RCC 7860 (cell line): ENCODE data around the gene TCAP.

Experiments used
- DNase-seq: peaks from one replicate; pipeline ENCODE4 v3.0.0-alpha.2; 2015; ENCODE audit warnings: low spot score
- FAIRE-seq: peaks from 2 replicates; lab custom pipeline; 2012; peaks lifted over from hg19 to GRCh38; lab: Jason Lieb, UNC

Gene TCAP, protein sequence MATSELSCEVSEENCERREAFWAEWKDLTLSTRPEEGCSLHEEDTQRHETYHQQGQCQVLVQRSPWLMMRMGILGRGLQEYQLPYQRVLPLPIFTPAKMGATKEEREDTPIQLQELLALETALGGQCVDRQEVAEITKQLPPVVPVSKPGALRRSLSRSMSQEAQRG

DNA sequence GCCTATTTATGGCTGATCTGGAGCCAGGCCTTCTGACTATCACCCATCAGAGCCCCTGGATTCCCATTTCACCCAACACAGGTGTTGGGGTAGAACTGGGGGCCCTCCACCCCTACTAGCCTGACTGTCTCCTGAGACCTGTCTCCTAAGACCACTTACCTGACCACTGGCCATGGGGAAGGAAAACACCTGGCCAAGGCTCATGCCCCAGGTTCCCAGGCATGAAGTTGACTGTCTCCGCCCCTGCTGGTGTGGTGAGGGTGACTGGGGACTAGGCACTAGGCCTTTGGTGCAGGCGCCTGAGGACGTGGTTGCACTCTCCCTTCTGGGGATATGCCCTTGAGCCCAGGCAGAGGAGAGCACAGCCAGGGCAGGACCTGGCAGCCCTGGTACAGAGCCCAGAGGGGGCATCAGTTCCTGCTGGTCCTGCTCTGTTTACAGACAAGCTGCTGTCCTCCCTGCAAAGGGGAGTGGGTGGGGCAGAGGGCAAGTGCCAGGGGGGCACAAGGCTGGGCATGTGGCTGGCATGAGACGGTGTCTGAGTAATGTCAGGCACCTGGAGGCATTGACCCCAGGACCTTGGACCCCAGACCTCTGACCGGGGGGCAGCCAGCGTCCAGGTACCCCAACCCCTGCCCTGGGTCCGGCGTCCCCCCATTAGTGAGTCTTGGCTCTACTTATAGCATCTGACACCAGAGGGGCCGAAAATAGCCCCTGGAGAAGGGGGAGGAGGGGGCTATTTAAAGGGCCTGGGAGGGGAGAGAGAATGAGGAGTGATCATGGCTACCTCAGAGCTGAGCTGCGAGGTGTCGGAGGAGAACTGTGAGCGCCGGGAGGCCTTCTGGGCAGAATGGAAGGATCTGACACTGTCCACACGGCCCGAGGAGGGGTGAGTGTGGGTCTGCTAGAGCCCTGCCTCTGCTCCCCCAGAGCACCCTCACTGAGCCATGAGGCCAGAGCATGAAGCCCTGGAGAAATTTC is at the start of gene TCAP:
Gene TCAP (plus strand): TSS at position 769 of the 981 bp plus-strand sequence. CDS start 11 bp downstream, at position 780.
- DNase-seq = no peak
- FAIRE-seq = no peak

DNA sequence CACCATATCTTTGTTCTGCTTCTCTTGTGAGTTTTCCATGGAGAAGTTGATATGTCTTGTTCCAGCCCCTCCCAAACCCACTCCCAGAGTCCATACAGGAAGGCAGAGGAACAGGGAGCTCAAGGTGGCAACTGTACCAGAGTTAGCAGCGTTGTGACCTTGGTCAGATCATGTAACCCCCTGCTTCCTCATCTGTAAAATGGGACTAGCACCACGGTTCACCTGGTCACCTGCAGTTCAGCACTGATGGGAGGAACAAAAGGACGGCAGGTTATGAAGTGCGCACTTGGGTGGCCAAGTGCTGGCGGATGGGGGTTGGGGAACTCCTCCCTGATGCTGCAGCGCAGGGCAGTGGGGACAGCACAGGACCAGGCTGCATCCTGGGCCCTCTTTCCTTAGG is 49.7 kb upstream of the TCAP start:
- DNase-seq (no peak), FAIRE-seq (no peak)

DNA sequence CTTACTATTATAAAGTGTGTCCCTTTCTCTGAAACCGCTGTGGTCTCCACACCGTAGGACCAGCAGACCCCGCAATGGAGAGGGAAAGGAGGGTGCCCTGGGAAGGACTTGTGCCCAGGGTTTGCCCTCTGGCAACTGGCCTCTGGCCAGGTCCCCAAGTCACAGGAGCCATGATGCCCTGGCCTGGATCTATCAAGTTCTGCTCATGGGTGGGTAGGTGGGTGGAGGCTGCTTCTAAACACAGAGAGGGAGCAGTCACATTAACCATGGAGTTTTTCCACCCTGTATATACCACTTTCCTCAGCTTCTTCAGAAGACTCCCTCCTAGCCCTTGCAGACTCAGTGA is 48.1 kb upstream of the TCAP start:
- FAIRE-seq = no peak
- no peak for DNase-seq

DNA sequence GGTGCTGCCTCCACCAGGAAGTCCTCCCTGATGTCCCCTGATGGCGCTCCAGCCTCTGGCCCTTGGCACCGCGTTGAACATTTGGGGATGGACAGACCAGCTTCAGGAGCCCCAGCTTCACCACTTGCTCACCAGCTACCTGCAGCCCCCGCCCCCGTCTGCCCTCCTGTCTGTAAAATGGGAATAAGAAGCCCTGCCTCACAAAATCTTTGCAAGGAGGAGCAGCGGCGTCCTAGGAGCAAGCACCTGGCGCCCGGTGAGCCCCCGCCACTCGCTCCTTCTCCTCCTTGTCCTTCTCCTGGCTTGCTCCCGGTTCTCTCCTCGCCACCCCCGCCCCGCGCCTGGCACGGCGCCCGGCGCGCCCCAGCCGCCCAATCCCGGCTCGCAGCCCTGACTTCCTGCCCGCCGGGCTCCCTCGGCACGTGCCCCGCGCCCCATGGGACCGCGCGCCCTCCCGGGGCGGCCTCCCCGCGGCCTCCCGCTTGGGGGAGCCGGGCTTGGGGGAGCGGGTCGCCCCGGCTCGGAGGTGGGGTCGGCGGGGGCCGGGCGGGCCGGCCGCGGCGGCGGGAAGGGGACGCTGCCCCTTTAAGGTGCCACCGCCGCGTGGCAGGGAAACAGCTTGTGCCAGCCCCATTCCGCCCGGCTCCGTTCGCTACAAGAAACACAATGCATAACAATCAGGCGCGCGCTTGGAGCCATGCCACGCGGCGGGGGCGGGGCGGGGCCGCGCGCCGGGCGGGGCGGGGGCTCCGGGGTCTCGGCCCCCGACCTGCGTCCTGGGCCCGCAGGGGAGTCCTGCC is 47.5 kb upstream of the TCAP start:
- FAIRE-seq (no peak), DNase-seq (peak; percentile 51)

DNA sequence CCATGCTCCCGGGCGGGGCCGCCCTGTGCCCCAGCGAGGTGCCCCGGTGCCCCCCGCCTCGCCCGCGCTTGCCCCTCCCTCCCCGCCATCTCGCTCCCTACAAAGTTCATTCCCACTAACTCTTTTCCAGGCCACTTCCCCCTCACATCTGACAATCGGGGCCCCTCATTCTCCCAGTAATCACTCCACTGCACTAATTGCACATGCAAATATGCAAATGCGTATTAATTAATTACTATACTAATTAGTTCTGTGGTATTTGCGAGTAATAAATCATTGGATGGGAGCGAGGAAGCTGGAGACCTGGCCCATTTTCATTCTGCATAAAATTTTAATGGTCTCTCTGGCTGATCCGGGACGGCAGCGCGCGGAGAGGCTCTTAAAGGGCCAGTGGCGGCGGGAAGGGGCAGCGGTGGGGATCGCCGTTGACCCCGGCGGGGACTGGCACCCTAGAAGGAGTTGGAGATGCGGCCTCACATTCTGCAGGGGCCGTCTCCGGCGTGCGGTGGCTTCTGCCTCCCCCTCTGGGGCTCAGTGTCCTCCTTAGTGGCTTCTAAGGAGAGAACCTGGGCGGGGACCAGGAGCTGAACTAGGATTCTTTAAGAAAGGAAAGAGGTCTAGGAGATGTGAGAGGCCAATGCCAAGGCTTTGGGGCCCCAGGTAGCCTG is 46.8 kb upstream of the TCAP start:
- no peak for DNase-seq
- no peak for FAIRE-seq

DNA sequence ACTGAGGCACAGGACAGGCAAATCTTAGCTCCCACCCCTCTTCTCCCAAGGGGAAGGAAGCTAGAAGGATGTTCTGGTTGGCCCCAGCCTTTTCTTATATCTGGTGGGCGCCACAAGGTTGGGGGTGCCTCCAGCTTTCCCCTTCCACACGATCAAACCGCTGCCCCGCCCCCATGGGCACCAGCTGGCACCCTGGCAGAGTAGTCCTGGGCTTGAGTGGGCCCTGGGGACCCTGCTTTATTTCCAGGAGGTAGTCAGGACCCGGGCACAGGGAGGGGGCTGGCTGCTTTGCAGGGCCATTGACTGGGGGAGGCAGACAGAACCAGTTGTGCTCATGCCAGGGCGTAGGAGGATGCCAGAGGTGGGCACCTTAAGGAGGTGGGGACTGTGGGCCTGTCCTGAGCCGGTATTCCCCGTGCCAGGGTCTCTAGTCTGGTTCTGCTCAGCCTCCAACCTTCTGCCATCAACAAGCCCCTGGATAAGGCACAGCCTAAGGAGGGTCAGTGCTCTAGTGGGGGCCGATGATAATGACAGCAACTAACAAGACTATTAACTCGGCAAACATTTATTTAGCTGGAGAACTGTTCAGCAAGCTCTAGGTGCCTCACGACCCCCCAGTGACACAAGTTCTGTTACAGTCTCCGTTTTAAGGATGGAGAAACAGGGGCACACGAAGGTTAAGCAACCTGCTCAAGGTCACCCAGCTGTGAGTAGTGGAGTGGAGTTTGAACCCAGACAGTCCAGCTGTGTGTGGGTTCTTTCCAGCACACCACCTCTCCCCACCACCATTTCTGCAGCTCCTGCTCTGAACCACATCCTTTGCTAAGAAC is 46.0 kb upstream of the TCAP start:
- DNase-seq = no peak
- no peak for FAIRE-seq

DNA sequence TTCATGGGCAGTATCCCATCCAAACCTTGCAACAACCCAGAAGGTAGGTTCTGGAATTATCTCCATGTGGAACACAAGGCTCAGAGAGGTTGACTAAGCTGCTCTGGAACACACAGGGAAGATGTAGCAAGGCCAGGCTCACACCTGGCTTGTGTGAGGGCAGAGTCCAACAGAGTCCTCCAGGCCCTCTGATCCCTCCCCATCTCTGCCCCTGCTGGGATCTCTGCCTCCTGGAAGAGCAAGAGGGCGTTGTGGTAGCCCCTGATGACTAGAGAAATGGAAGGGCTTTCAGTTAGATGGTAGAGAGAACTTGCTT is 45.4 kb upstream of the TCAP start:
- DNase-seq = no peak
- no peak for FAIRE-seq

DNA sequence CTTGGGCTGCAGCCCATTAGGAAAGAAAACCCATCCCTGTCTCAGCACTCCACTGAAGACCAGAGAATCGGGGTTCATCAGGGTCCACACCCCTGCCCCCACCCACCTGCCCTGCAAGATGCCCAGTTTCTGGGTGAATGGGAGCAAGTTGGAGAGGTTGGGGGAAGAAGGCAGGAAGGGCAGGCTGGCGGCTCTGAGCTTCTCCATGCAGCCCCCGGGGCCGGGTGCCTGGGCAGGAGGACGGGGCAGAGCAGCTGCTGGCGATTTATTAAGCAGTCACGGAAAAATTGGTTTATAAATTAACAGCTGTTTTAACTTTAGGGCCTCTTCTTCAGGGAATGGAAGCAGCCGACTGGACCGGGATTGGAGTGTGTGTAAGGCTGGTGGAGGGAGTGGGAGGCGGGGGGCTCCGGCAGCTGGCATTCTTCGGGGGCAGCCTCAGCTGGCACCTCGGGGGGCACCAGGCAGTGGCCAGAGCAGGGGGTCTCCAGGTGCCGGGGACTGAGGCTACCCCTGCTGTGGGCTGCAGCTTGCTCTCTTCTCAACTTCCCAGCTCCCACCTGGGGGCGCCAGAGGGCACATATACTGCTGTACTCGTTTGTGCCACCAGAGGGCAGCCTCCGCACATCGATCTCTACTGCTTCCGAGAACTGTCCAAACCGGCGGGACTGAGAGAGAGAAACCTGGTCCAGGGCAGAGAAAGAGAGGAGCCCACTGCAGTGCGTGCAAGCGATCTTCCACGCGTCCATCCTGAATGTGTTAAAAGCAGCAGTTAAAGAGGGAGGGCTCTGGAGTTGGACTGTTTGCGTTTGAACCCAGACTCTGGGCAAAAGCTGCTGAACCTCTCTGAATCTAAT is 43.4 kb upstream of the TCAP start:
- DNase-seq (peak; percentile 70), FAIRE-seq (peak; percentile 14)

DNA sequence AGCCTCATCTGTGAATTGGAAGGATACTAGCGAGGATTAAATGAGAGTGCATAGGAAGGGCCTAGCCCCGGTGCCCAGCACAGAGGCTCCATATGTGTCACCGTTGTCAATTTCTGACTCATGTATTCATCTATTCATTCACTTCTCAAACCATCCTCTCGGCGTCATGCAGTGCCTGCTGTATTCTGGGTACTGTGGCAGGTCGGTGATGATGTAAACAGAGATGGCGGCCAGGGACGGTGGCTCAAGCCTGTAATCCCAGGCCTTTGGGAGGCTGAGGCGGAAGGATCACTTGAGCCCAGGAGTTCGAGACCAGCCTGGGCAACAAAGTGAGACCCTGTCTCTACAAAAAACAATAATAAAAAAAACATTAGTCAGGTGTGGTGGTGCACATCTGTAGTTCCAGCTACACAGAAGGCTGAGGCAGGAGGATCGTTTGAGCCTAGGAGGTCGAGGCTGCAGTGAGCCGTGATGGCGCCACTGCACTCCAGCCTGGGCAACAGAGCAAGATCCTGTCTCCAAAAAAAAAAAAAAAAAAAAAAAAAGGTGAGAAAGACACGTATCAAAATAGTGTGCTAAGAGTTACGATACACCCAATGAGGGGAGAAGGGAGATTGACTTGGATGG is 42.7 kb upstream of the TCAP start:
- FAIRE-seq = no peak
- peak; percentile 13 for DNase-seq

DNA sequence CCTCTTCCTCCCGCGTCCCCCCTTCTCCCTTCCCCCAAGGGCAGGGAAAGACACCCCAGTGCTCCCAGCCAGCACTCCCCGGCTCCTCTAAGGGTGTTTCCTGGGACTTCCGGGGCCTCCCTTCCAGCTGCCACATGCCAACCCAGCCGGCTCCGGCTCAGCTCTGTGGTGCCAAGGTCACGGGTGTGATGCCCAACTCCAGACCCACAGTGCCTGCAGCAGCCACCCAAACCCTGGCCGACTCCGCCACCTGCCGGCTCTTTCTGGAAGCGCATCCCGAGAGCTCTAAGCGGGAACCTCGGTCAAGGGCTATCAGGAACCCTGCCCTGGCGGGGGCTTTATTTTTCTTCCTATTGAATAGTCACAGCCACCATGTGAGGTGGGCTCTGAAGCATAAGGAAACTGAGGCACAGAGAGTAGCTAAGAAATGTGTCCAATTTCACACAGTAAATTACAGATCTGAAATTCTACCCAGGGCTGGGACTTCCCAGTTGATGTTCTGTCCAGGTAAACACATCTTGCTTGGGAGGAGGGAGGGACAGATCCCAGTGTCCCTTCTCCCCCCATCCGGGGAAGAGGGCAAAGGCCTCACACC is 41.7 kb upstream of the TCAP start:
- FAIRE-seq (no peak), DNase-seq (peak; percentile 50)

DNA sequence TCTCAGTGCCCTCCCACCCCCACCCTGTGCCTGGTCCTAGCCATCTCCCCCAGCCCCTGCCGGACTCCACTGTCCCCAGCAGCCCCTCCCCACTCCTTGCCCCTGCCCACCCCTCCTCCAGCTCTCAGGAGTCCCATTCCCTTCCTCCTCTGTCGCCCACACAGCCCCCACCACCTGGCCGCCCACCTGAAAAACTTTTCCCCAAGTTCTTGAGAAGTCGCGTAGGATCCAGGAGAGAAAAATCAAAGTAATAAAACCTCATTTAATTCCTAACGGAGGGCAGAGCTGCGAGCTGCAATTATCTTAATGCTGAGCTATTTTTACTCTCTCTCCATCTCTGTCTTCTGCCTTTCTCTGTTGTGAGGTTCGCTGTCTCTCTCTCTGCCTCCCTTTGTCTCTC is 40.8 kb upstream of the TCAP start:
- DNase-seq = no peak
- no peak for FAIRE-seq

DNA sequence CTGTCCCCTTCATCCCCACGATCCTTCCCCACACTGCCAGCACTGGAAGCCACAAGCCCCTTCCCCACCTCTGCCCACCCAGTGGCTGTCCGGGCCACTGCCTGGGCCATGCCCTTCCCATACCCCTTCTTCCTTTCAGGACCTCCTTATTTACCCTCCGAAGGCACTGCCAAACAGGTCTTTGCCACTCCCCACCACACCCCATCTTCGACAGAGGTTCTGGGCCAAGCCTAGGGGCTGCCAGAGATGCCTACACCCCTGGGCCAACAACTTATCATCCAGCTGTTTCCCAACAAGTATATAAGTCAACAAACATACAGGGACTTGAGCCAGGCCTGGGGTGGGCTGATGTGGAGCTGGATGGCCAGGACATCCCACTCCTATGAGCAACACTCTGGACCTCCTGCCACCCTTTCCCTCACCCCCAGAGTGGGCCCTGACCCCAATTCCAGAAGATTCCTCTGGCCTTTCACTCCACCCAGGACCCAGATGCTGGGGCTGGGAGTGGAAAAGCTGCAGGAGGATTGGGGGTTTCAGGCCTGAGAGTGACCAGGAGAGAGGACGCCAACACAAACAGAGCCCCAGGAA is 39.9 kb upstream of the TCAP start:
- FAIRE-seq = no peak
- no peak for DNase-seq

DNA sequence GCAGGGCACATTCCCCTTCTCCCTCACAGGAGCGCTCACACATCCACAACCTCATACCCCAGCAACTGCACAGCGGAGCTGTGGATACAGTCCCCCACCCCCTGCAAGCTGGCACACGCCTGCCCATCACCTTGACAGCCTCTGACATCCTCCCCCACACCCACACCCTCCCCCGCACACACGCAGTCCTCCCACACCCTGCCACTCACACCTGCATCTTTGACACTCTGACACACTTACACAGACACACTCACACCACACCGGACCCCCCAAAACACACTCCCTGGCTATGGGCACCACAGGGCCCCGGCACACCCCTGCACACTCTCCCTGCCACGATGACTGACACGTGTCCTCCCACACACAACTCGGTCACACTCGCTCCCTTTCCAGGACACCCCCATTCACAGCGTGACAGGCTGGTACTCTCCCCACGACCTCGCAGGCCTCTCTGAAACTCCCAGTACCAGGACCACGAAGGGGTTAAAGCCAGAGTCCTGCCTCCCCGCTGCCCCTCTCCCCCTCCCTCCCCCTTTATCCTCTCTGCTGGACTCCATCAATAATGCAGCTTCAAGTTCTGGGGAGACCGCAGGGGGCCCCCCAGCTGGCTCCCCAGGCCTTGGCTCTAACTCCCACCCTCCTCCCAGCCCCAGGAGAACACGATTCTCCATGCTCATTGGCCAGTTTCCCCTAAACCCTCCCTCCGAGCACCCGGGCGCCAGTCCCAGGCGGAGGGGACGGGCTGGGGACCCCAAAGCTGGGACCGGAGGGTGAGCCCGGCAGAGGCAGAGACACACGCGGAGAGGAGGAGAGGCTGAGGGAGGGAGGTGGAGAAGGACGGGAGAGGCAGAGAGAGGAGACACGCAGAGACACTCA is 38.7 kb upstream of the TCAP start, which contains the start of gene PPP1R1B:
Gene PPP1R1B (plus strand): TSS at position 782 of the 876 bp plus-strand sequence. CDS start 441 bp downstream, outside the sequence.
- FAIRE-seq (no peak), DNase-seq (no peak)

DNA sequence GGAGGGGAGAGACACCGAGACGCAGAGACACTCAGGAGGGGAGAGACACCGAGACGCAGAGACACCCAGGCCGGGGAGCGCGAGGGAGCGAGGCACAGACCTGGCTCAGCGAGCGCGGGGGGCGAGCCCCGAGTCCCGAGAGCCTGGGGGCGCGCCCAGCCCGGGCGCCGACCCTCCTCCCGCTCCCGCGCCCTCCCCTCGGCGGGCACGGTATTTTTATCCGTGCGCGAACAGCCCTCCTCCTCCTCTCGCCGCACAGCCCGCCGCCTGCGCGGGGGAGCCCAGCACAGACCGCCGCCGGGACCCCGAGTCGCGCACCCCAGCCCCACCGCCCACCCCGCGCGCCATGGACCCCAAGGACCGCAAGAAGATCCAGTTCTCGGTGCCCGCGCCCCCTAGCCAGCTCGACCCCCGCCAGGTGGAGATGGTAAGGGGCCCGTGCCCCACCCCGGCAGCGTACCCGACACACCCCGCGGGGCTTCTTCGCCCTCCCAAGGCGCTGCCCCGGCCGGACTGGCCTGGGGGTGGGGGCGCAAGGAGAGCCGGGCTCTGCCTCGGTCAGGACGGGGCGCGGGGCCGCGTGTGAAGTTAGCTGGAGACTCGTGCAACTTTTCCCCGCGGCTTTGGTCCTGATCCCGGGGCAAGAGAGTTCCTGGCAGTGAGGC is 38.0 kb upstream of the TCAP start:
- FAIRE-seq = no peak

DNA sequence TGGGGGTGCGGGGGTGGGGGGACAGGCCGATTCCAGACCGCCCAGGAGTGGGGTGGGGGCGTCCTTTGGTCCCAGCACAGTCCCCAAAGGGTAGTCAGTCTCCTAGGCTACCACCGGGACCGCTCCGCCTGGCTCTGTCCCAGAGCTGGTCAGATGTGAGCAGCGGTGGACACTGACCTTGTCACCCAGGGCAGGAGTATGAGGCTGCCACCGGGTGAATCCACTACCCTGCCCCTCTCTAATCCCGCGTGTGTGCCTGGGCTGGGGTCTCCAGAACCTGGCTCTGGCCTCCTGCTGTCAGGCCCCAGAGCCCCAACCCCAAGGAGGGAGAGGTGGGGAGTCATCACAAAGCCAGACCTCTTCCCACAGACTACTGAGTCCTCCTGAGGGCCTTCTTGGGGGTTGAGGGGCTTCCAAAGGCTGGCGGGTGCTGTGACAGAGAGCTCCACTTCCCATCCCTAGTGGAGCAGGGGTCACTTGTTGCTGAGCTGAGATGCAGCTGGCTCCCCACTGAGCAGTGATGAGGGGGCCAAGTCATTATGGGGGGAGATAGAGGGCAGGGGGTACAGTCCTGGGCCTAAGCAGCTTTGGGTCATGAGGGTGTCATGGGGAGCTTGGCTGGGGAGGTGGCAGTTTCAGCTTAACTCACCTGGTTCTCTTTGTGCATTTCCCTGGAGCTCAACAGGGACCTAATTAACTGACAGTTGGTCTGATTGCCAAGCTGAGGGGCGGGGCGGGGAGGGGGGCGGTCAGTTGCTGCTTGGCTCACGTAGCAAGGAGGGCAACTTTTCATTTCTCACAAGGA is 37.2 kb upstream of the TCAP start:
- DNase-seq = no peak
- no peak for FAIRE-seq

More for the DNA sequence above, 38.0 kb upstream of the TCAP start:
- DNase-seq = no peak
